Omental fat pad (tissue), 4 donors: ENCODE measurements around the gene POU3F2. TPM values are rescaled to one million over a fixed set of nuclear protein-coding genes. Genes with fewer than 3 reads are reported as not detected.

Source experiments
- ATAC-seq: fragments of 150-250 bp; one replicate; pipeline ENCODE4 v1.9.1; 2016; ENCODE audit warnings: mild to moderate bottlenecking, moderate library complexity; ENCODE audit not compliant: low FRiP score
- DNase-seq: peaks from one replicate; pipeline ENCODE4 v3.0.0-alpha.2; 2019; ENCODE audit warnings: low spot score
- CTCF ChIP-seq, 3 donors: fragments of 450-650 bp; IDR thresholded peaks; one replicate each; pipeline ENCODE4 v1.5.1; 2016 to 2017; ENCODE audit warnings: antibody characterized with exemption in 3 of 3, mild to moderate bottlenecking in 3 of 3, moderate library complexity in 2 of 3
- total RNA-seq, 4 donors: library from RNA; depleted of rRNA; stranded (reverse); fragments of >200 nt; gene quantifications; one replicate each; pipeline ENCODE4 v1.1.0, GENCODE V29; 2016

POU3F2 gene
- total RNA-seq, 4 donors from 2014 or later = not detected

- ATAC-seq (no peak), DNase-seq (no peak)
- no peak for TF ChIP-seq CTCF (IDR thresholded peaks at IDR 0.05)
These were observed 25.7 kb upstream of the POU3F2 start for GRCh38 chr6:98808541-98809210.

- TF ChIP-seq CTCF (IDR thresholded peaks at IDR 0.05) = no peak
- DNase-seq (no peak), ATAC-seq (no peak)
These were observed 22.2 kb upstream of the POU3F2 start for GRCh38 chr6:98812220-98812619.

- no peak for TF ChIP-seq CTCF (IDR thresholded peaks at IDR 0.05)
- ATAC-seq (no peak), DNase-seq (no peak)
These were observed 17.6 kb upstream of the POU3F2 start for GRCh38 chr6:98816799-98817198.

GRCh38 chr6:98821756-98822405 is 12.5 kb upstream of the POU3F2 start:
- ATAC-seq (no peak), DNase-seq (no peak)
- no peak for TF ChIP-seq CTCF (IDR thresholded peaks at IDR 0.05)

- DNase-seq = no peak
- ATAC-seq = no peak
- TF ChIP-seq CTCF (IDR thresholded peaks at IDR 0.05) = no peak
These were observed 10.8 kb upstream of the POU3F2 start for GRCh38 chr6:98823428-98824161.

- TF ChIP-seq CTCF (IDR thresholded peaks at IDR 0.05) = no peak
- DNase-seq = no peak
- ATAC-seq = no peak
These were observed 10.0 kb upstream of the POU3F2 start for GRCh38 chr6:98824162-98824901.
